GM19328 (cell line): Measurements from ENCODE around the gene OPCML.

Source experiments
- ATAC-seq: cut with Tn5 transposase; IDR thresholded peaks from one replicate; pipeline ENCODE4 v1.9.1; 2021; ENCODE audit warnings: mild to moderate bottlenecking, moderate library complexity; ENCODE audit not compliant: unreplicated experiment

Gene OPCML

DNA sequence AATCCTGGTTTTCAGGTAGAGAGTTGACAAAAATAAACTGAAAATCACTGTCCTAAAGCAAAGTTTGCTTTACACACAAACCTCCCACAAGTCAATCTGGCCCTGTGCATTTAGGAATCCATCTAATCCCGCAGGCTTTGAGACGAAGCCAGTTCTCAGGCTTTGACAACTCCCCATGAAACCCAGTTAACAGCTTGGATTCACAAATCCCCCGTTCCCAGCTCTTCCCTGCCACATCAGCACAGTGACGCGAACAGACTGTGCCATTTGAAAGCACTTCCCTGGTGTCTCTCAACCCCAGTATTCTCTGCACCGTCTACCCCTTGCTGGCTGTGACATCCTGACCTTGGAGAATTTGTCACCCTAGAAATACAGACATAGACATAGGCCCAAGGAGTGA, 117.8 kb downstream of the OPCML start:
- no peak for ATAC-seq

DNA sequence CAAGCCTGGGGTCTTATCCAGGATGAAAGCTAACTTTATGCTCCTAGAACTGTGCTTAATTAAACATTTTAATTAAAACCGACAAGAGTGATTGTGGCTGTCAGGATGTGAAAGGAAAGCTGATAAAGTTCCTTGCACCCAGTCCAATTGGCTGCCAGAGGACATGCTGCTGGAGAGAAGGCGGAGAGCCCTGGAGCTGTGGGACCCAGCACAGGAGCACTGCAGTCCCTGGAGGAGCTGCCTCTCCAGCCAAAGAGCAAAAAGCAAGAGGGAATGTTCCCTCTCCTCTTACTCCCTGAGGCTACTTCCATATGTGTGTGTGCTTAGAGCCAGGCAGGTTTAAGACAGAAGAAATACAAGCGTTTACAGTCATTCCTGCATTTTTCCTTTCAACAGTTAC, 118.6 kb downstream of the OPCML start:
- ATAC-seq = no peak

DNA sequence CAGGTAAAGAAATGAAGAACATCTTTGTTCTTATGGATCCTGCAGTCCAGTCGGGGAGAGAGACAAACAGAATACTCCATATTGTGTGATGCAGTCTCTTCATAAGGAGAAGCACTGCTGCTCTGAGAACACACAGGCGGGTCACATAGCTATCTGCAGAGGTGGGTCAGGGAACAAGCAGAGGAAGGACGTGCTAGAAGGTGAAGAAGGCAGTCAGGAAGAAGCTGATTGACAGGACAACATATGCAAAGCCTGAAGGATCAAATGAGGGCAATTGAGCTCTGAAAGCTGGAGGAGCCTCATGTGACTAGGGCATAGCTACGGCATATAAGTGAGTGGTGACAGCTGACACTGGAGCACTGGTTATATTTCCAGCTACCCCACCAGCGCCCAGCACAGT, 122.5 kb downstream of the OPCML start:
- ATAC-seq = no peak

DNA sequence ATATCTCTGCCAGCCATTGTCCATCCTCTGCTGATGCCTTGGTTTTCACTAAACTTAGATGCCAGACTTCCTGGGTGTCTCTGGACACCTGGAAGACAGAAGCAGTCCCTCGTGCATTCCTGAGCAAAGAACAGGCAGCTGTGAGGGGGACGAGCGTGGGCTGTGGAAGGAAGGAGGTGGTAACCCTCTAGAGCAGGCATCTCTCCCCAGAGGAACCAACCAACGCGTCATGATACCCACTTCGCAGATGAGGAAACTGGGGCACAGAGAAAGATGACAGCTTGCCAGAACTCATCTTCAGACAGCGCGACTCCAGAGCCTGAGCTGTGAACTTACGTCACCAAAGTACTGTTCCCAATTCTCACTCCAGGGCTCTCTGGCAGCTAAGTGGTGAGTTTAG, 123.4 kb downstream of the OPCML start:
- ATAC-seq = no peak

DNA sequence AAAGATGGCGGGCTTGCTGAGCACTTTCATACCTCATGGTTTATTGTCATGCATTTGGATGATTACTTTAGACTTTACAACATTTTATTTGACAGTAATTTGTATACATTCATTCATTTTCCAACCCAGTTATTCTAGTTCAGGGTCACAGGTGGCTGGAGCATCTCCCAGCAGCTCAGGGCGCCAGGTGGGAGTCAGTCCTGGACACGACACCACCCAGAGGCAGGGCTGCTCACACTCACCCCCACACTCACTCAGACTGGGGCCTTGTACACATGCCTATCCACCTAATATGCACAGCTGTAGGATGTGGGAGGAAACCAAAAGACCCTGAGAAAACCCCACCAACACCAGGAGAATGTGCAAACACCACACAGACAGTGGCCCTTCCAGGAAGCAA, 123.9 kb downstream of the OPCML start:
- no peak for ATAC-seq

DNA sequence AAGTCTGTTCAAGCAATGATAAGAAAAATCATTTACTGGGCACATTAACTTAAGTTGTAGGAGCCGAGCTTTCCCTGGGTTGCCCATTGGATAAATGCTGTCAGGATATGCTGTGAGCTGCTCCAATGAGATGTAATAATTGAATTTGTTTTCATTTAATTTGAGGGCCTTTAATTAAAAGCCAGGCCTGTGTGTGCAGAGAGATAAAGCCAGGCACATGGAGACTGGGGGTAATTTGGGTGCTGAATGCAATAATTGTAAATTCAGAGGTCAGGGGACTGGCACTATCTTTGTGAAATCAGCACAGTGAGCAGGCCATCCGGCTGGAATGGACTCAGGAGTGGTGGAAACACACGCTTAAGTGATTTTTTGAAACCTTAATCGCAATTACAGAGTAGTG, 125.8 kb downstream of the OPCML start:
- no peak for ATAC-seq

DNA sequence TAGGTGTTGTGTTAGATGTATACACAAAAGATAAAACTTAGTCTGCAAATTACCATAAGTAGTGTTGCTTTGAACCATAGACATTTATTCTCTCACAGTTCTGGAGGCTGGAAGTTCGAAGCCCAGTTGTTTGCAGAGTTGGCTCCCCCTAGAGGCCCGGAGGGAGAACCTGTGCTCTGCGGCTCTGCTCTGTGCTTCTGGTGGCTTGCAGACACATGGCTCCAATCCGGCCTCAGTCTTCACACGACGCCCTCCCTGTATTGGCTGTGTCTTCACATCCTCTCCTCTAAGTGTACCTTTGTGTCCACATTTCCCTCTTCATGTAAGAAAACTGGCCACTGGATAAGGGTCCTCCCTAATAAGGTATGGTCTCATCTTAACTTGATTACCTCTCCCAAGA, 128.4 kb downstream of the OPCML start:
- ATAC-seq = no peak

DNA sequence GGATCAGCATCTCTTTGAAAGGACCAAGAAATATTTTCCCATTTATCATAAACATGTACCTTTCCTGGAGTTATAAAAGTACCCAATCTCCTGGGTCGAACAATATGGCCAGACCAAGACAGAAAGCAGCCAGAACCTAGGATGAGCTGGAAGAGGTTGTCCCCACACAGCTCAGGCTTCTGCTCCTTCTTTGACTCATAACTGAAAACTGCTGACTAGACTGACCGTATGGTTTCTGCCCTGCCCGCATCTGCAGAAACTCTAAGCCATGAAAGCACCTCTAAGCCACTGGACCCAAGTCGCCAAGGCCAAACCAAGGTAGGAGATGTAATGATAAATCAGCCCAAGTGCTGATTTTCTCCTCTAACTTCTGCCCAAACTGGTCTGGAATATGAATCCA, 129.8 kb downstream of the OPCML start:
- ATAC-seq = no peak

DNA sequence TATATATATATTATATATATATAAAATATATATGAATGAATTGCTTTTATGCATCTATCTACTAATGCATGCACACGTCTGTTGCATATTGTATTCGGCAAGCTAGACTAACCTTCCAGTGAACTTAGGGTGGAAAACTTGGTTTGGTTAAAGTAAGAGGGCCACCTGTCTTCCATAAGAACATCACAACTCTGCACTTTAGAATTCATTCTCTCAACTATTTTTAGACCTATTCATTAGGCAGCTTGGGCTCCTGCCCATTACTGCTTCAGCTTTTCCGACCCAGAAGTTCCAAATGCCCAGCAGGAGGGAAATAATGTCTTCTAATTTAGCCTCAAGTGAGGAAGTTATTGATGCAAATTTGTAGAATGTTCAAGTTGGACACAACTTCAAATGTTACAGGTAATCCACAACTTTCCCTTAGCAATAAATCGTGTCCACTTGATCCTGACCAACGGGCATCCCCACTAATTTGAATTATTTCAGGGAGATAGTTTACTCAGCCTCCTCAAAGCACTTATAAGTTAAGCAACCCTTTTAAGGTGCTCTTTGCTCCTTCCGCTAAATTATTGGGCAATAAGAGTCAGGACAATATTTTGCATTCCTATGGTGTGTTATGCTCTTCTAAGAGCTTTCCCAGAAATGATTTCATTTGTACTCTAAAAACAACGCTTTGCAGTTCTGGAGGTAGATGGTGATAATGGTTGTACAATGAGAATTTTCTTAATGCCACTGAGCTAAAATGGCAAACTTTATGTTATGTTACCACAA, 132.3 kb downstream of the OPCML start:
- no peak for ATAC-seq

DNA sequence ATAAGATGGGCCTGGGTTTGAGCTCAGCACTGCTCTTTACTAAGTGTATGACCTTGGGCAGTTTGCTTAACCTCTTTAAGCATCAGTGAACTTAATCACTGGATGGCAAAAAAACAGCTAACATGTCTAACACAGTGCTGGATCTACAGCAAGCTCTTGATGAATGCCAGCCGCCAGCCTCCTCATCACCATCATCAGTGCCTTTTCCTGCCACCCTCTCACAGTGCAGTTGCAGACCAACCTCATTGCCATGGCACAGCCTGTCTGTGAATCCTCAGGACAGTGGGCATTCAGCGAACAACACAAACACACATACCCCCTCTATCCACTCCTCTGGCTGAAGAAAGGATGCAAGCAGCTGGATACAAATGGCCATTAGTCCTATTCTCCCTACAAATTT, 133.0 kb downstream of the OPCML start:
- ATAC-seq = no peak

DNA sequence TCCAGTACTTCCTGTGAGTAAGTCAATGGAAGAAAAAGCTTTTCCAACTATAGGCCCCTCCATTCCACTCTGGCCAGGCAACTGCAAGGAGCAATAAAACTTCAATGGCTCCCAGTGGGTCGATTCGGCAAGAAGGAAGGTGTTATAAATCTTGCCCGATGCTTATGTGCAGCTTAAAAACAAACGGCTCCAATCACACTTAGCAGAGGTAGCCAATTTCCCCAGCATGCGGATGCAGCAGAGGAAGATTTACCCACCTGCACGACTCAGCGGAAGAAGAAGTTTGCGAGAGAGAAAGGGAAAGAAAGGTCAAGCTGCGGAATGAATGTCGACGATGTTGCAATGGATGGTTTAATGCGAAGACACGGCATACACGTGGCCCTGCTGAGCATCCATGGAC, 141.5 kb downstream of the OPCML start:
- ATAC-seq = no peak

DNA sequence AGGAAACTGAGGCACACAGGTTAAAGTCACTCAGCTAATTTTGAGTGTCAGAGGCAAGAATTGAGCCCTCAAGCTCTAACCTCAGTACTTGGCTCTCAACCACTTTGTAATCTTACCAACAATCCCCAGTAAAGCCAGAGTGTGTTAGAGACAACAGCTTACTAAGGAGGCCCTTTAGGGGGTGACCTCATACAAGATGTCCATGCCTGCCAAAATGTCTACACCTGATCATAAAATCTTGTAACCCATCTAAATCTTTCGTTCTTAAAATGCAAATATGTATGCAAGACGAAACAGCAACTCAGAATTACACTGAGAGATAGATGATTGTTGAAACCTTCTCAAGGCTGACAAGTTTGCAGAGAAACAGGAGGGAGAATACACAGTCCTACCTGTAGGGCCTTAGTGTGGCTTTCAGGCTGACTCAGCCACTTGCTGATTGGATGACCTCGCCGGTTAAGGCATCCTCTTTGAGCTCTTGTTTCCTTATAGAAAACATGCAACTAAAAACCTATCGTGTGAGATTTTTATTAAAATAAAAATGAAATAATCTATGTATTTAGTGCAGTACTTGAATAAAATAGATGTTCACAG, 143.2 kb downstream of the OPCML start:
- ATAC-seq = no peak

DNA sequence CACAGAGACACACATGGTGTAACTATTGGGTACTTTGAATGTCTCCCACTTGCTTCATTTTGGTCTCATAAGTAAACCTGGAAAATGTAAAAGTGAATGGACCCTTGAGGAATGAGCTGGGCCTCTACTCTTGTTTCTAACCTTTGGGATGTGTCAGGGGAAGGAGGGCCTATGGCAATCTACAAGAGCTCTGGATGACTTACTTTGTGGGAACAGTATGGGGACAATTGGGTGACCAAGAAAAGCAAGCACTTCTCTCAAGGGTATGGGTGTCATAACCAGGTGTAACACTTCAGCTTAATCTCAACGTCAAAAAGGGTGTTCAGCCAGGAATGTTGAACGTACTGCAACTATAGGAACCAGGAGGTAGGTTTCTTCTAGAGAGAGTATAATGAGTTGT, 144.0 kb downstream of the OPCML start:
- no peak for ATAC-seq

DNA sequence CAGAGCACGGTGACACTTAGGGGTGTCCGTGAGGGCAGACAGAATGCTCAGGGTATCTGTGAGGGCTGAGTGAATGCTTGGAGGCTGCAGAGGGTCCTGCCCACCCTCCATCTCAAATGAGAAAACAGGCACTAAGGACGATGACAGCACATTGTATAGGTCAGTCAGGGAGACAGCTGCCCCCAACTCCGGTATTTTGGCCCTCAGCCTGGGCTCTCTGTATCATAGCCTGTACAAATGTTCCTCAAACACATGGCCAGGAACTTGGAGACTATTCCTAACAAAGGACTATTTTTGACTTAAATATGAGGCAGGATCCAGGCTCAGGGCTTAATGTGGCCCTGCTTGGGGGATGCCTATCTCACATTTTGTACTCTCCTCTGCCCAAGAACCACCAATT, 145.4 kb downstream of the OPCML start:
- ATAC-seq = no peak

DNA sequence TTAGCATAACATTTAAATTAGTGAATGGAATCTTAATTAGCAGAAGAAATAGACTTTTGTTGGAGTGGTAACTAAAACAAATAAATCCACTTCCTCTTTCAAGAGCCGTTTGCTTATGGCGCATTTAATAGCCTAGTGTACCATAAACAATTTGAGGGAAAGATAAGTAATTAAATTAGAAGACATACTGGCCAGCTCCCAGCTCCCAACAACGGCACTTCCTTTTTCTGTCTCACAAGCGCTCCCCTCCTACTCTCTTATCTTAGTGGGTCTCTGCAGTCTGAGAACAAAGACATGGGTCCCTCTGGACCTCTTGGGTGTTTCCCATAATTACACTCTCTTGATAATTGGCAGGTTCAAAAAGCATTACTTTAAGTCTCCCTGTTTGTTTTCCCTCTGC, 146.0 kb downstream of the OPCML start:
- no peak for ATAC-seq

DNA sequence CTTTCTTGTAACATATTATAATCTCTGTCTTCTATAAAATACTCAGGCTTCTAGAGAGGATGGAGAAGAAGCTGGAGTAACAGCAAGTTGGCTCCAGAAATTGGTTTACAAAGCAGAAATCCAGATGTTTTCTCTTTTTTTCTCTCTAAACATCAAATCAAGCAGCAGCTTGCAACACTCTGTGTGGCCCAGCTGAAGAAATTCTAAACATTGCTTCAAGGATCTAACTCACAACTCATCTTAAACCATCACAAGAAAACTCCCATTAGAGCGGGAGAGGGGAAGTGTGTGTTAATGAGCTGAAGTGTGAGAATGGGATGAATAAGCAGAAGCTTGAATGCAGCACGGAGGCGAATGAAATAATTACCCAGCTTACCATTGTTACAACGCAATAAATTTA, 146.5 kb downstream of the OPCML start:
- no peak for ATAC-seq

DNA sequence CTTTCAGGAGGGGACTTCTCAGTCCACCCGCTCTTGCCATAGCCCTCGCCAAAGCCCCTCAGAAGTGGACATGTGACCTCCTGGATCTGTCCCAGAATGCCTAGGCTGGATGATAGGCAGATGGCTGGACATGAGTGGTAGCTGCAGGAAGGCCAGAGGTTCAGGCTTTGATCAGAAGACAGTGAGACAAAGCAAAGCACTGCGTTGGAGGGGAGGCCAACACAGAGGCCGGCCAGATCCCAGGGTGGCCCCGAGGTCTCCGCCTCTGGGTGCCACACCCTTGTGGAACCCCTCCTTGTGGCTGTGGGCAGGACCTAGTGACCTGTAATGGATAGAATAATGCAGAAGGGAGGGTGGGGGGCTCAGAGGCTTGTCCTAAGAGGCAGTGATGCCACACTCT, 147.6 kb downstream of the OPCML start:
- no peak for ATAC-seq

DNA sequence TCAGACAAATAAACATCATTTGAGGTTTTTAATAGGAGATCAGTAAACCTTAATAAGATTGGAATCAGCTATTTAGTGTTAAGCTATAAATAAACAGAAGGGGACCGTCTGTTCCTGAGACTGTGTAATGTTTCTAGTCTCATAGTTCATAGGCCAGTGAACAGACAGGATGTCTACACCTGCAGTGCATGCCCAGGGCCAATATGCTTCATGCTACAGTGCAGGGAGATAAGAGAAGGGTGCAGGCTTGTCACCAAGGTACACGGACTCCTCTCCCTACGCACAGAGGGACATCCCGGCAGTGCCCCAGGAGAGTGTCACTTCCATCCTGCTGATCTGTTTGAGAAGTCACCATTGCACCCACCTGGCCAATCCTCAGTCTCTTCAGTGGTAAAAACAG, 148.6 kb downstream of the OPCML start:
- ATAC-seq = no peak

DNA sequence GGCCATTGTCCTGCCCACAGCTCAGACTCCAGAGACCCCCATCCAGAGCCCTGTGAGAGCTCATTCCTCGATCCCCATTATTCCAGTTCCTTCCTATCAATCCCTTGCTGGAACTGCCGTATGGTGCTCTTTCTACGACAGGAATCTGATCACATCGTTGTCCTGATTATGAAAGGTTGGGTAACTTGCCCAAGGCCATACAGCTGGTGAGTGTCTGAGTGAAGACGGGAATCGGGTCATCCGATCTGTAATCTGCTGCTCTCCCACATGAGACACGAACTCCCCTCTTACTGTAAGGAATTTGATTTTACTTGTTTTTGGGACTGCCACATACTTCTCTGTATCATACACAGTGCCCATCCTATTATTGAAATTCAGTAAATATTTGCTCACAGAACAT, 149.1 kb downstream of the OPCML start:
- ATAC-seq = no peak

DNA sequence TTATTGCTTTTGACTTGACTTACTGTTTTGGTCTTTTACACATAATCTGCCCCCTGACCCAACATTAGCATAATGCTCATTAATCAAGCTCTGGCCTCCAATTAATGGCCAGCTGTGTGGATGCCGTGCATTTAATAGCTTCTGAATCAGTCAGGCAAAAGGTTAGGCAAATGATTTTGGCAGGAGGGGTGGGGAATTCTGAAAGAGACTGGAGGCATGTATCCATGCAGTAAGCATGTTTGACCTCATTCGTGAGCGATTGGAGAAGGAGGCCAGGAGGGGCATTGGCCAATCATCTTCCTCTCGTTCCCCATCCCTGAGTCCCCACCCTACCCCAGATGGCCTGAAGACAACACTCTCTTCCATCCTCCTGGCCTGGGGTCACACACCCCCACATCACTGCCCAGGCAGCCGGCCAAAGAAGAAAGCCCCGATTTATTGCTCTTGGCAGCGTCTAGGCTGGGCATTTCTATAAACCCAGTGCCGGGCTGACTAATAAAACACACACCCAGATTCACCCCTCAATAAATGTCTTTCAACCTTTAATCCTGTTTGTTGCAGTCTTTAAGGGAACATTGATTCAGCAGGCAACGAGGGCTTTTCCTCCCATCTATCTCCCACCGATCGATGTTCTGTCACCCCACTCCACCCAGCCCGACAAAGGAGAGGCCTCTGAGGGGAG, 150.0 kb downstream of the OPCML start:
- ATAC-seq = no peak

DNA sequence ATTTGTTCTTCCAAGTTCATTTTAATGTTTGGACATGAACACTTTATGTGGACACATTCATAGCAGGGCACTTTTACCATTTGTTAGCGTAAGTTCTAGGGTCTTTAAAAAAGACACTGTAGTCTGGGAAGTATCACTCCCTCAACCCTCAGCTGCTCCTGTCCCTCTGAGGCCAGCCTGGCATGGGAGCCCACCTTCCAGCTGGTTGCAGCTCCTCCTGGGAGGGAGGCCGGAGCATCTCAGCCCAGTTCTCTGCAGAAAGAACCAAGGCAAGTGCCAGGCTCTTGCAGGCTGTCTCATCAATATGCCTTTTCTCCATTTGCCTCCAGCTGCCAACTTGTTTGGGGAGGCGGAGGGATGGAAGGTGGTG, 150.6 kb downstream of the OPCML start:
- ATAC-seq = no peak

DNA sequence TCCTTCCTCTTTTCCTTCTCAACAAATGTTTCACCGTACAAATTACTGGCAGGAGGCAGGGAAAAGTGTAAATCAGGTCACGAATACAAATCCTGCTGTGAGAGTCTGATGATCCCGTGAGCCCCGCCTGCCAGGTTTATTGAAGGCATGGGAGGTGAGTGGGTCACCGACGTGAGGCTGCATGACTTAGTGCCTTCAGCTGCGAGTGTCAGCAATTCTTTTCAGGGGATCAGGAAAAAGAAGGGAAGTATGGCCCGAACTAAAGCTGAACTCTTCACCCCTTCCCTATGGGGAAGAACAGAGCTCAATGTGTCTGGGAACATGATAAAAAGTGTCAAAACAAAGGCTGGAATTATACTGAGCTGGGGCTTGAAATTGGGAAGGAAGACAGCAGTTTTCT, 166.2 kb downstream of the OPCML start:
- ATAC-seq = no peak

DNA sequence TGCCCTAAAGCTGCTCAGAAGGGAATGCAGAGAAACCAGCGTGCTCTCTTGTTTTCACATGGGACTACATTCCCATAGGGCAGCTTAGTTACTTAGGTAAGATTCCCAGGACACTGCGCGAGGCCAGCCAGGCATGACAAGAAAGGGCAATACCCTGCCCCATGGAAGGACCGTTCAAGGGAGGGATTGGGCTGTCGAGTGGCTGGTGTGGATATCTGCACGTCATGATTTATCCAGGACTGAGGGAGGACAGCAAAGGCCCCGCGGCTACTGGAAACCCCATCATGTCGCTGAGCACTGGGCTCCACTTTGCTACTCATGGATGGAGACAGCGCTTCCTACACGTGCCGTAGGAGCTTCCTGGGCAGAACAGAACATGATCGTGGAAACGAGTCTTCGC, 169.4 kb downstream of the OPCML start:
- ATAC-seq = no peak
